GM12878 (cell line): ENCODE measurements around the gene PIP. TPM values are rescaled to one million over a fixed set of nuclear protein-coding genes. Genes with fewer than 3 reads are reported as not detected.

ENCODE experiments used
- ATAC-seq: fragments of 200-7000 bp; cut with Tn5 transposase; 3 replicates; pipeline ENCODE4 v1.9.1; 2020; ENCODE audit warnings: mild to moderate bottlenecking, moderate library complexity
- BruUV-seq: library from RNA; stranded (reverse); fragments of 400-500 nt; replicated peaks from 2 replicates; lab custom pipeline; 2021; lab: Mats Ljungman, UMichigan
- CTCF ChIA-PET: fragments of 300-600 bp; sonication (Branson Sonifier 250); formaldehyde crosslinking; extraction: SDS; loops from one replicate; lab custom pipeline; 2021; ENCODE audit warnings: inconsistent platforms; lab: Yijun Ruan, JAX
- POLR2A ChIA-PET: fragments of 350-600 bp; formaldehyde crosslinking; extraction: SDS; loops from one replicate; lab custom pipeline; 2021; ENCODE audit warnings: inconsistent platforms; lab: Charles Lee
- RAD21 ChIA-PET: fragments of 300-600 bp; sonication (Branson Sonifier 250); formaldehyde crosslinking; loops from one replicate; lab custom pipeline; 2023; ENCODE audit warnings: antibody characterized with exemption; ENCODE audit not compliant: unreplicated experiment; lab: Charles Lee
- SMC1A ChIA-PET: fragments of 300-600 bp; sonication (Branson Sonifier 250); formaldehyde crosslinking; loops from one replicate; lab custom pipeline; 2023; ENCODE audit not compliant: unreplicated experiment, uncharacterized antibody; lab: Charles Lee
- DNase-seq: peaks from one replicate; pipeline ENCODE4 v3.0.0-alpha.2; 2011; ENCODE audit warnings: low read depth, low spot score
- FAIRE-seq: peaks from 3 replicates; lab custom pipeline; 2011; peaks lifted over from hg19 to GRCh38; lab: Jason Lieb, UNC
- H2AFZ ChIP-seq: 2 replicates; pipeline ENCODE4 v1.6.0; 2011; ENCODE audit warnings: low read depth, low read length, control low read depth; ENCODE audit not compliant: control insufficient read depth
- H3K27ac ChIP-seq: 2 replicates; pipeline ENCODE4 v1.5.1; 2011; ENCODE audit warnings: control low read depth; ENCODE audit not compliant: control insufficient read depth, insufficient read depth
- H3K27me3 ChIP-seq, 2 experiments: replicated peaks in 1 of 2; 2 replicates each; pipeline versions ENCODE4 v1.6.0 to v1.6.1; 2011; ENCODE audit warnings: low read length in 1 of 2; ENCODE audit not compliant: control insufficient read depth in 2 of 2, insufficient read depth in 2 of 2
- H3K36me3 ChIP-seq, 2 experiments: 2 replicates each; pipeline ENCODE4 v1.5.1; 2011; ENCODE audit warnings: low read length in 1 of 2; ENCODE audit not compliant: control insufficient read depth in 2 of 2, insufficient read depth in 2 of 2
- H3K4me1 ChIP-seq: 2 replicates; pipeline ENCODE4 v1.6.1; 2011; ENCODE audit warnings: mild to moderate bottlenecking, low read length, moderate library complexity, mixed read lengths; ENCODE audit not compliant: control insufficient read depth, insufficient read depth
- H3K4me2 ChIP-seq: 2 replicates; pipeline ENCODE4 v1.6.0; 2011; ENCODE audit warnings: control low read depth; ENCODE audit not compliant: control insufficient read depth, insufficient read depth
- H3K4me3 ChIP-seq: fragments of 200-600 bp; sonication (generic); 2 replicates; pipeline ENCODE4 v1.5.1; 2016
- H3K79me2 ChIP-seq: 2 replicates; pipeline ENCODE4 v1.6.0; 2011; ENCODE audit warnings: low read length; ENCODE audit not compliant: control insufficient read depth, insufficient read depth
- H3K9ac ChIP-seq: 2 replicates; pipeline ENCODE4 v1.8.0; 2011; ENCODE audit warnings: low read length, control low read depth, mixed read lengths; ENCODE audit not compliant: control insufficient read depth, insufficient read depth
- H3K9me3 ChIP-seq: replicated peaks from 3 replicates; pipeline ENCODE4 v1.5.1; 2011; ENCODE audit warnings: mild to moderate bottlenecking, low read length; ENCODE audit not compliant: control insufficient read depth, insufficient read depth
- H4K20me1 ChIP-seq: 2 replicates; pipeline ENCODE4 v1.6.0; 2011; ENCODE audit not compliant: control insufficient read depth, insufficient read depth
- BACH1 ChIP-seq: fragments of 450-650 bp; IDR thresholded peaks from 2 replicates; pipeline ENCODE4 v1.6.1; 2017; ENCODE audit warnings: mild to moderate bottlenecking, borderline replicate concordance
- BCL11A ChIP-seq: IDR thresholded peaks from 2 replicates; pipeline ENCODE4 v1.6.1; 2011; ENCODE audit warnings: low read depth, low read length
- BHLHE40 ChIP-seq, 2 experiments: fragments of 450-650 bp in 1 of 2; IDR thresholded peaks; 2 replicates each; pipeline ENCODE4 v1.6.1; 2011 to 2017; ENCODE audit warnings: low read depth in 2 of 2, borderline replicate concordance in 1 of 2, improper control_type of control experiment in 1 of 2, low read length in 1 of 2, mild to moderate bottlenecking in 1 of 2
- BRCA1 ChIP-seq: IDR thresholded peaks from 2 replicates; pipeline ENCODE4 v1.6.1; 2011; ENCODE audit warnings: low read depth, low read length, improper control_type of control experiment
- CHD4 ChIP-seq: fragments of 200-600 bp; sonication (generic); IDR thresholded peaks from 2 replicates; pipeline ENCODE4 v1.6.1; 2016; ENCODE audit warnings: mild to moderate bottlenecking
- CREM ChIP-seq: IDR thresholded peaks from 2 replicates; pipeline ENCODE4 v1.6.1; 2014; ENCODE audit warnings: antibody characterized with exemption, low read depth
- ETV6 ChIP-seq, 2 experiments: fragments of 450-650 bp in 1 of 2; IDR thresholded peaks in 1 of 2; conservative IDR thresholded peaks in 1 of 2; 2 replicates each; pipeline ENCODE4 v1.6.1; 2014; ENCODE audit warnings: antibody characterized with exemption in 1 of 2, borderline replicate concordance in 1 of 2, low read depth in 1 of 2, mild to moderate bottlenecking in 1 of 2, moderate library complexity in 1 of 2
- FOXM1 ChIP-seq: IDR thresholded peaks from 2 replicates; pipeline ENCODE4 v1.6.1; 2012; ENCODE audit warnings: low read depth, mild to moderate bottlenecking, inconsistent platforms, low read length, moderate library complexity
- GABPA ChIP-seq: IDR thresholded peaks from 2 replicates; pipeline ENCODE4 v1.6.1; 2014; ENCODE audit warnings: antibody characterized with exemption, low read depth, mild to moderate bottlenecking, inconsistent platforms
- IRF4 ChIP-seq: IDR thresholded peaks from 2 replicates; pipeline ENCODE4 v1.6.1; 2011; ENCODE audit warnings: low read depth, low read length
- NFYB ChIP-seq: IDR thresholded peaks from 2 replicates; pipeline ENCODE4 v1.6.1; 2011; ENCODE audit warnings: low read depth, mild to moderate bottlenecking, low read length, improper control_type of control experiment, moderate library complexity; ENCODE audit not compliant: insufficient read depth
- NR2C1 ChIP-seq: fragments of 450-650 bp; IDR thresholded peaks from 2 replicates; pipeline ENCODE4 v1.6.1; 2017; ENCODE audit warnings: antibody characterized with exemption, mild to moderate bottlenecking, moderate library complexity
- SREBF2 ChIP-seq: IDR thresholded peaks from 2 replicates; pipeline ENCODE4 v1.6.1; 2012; ENCODE audit warnings: mild to moderate bottlenecking, low read length
- TARDBP ChIP-seq: IDR thresholded peaks from 2 replicates; pipeline ENCODE4 v1.6.1; 2016; ENCODE audit warnings: borderline replicate concordance
- in situ Hi-C: fragments of 300-500 bp; cut with MboI; formaldehyde crosslinking; loops from 9 replicates; pipeline ENCODE4 v1.14.3; 2018; ENCODE audit warnings: mixed read lengths
- intact Hi-C: fragments of 100-400 bp; cut with micrococcal nuclease; formaldehyde crosslinking; loops from one replicate; pipeline ENCODE4 v1.14.2; 2022; ENCODE audit not compliant: unreplicated experiment
- polyA plus RNA-seq, 11 experiments: library from polyadenylated mRNA; depleted of rRNA in 4 of 11; unstranded in 6 of 11; stranded (reverse) in 5 of 11; fragments of >200 nt; fragmentation: Nextera tagmentation in 4 of 11; fragmentation: Illumina TruSeq in 1 of 11; extraction: Ambion mirVana in 4 of 11; extraction: Trizol in 1 of 11; gene quantifications; 1 replicate in 1 of 11; 2 replicates in 10 of 11; pipeline versions ENCODE4 v1.2.1 to v1.2.3, GENCODE V29; 2011 to 2016; ENCODE audit warnings: inconsistent platforms in 2 of 11, missing spikeins in 2 of 11, low read depth in 1 of 11
- total RNA-seq, 4 experiments: library from RNA; depleted of rRNA in 3 of 4; stranded (reverse); fragments of >200 nt in 3 of 4; fragmentation: Illumina TruSeq in 1 of 4; extraction: Trizol in 1 of 4; gene quantifications; 2 replicates each; pipeline versions ENCODE4 v1.2.1 to v1.2.3, GENCODE V29; 2013 to 2021
- TF ChIP-seq, protein P1 (sequence below): fragments of 450-650 bp; IDR thresholded peaks from 2 replicates; pipeline ENCODE4 v1.6.1; 2014; ENCODE audit warnings: mild to moderate bottlenecking
- TF ChIP-seq, protein P2 (sequence below): fragments of 150-350 bp; IDR thresholded peaks from 2 replicates; pipeline ENCODE4 v1.6.1; 2014; ENCODE audit warnings: mild to moderate bottlenecking, low read depth, low read length
- TF ChIP-seq, protein P3 (sequence below), 3 experiments: IDR thresholded peaks in 2 of 3; conservative IDR thresholded peaks in 1 of 3; 2 replicates each; pipeline ENCODE4 v1.5.1; 2011; ENCODE audit warnings: low read depth in 3 of 3, low read length in 3 of 3, mild to moderate bottlenecking in 3 of 3, control low read depth in 2 of 3, moderate library complexity in 2 of 3, inconsistent platforms in 1 of 3, mixed read lengths in 1 of 3; ENCODE audit not compliant: control insufficient read depth in 2 of 3, insufficient read depth in 1 of 3; ENCODE audit errors: extremely low read depth in 1 of 3

PIP gene
- total and polyA plus RNA-seq, 10 of the 15 experiments (the other 5 are each of a cell fraction or from before 2014, with no cell fraction given), result not detected

DNA sequence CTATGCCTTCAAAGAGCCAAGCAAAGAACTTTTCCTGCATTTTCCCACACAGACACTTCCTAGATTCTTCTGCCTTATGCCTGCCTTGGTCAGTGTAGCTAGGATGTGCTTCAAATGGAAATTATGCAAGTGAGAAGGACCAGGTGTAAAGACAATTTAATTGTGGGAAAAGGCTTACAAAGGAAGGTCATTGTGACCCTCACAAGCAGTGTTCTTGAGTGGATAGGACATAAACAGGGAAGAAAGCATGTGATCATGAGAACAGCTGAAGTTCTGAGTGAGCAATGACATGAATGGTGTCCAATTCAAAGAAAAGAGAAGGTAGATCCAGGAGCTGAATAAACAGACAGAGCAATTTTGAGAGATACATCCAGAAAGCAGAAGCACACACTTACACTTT lies 1.3 kb upstream of the PIP start:
- in situ Hi-C loops, result no loop called here
- no peak for ATAC-seq
- Histone ChIP-seq H3K79me2 (no peaks in the 10 kb centered on the region), H3K4me3 (no peak overlapping the region), H3K4me2 (no peak overlapping the region), H3K4me1 (no peaks in the 10 kb centered on the region), H4K20me1 (no peaks in the 10 kb centered on the region), H3K27ac (no peak overlapping the region), H2AFZ (no peak overlapping the region), H3K36me3 (no peaks in the 10 kb centered on the region), H3K9me3 (no peaks in the 10 kb centered on the region; the same call in 2 of the 3 replicates), H3K9ac (no peak overlapping the region), H3K27me3 (no peaks in the 10 kb centered on the region)
- TF ChIP-seq NR2C1, result no peak
- TF ChIP-seq ETV6 (conservative IDR thresholded peaks at IDR 0.05 in 1 of 2, IDR thresholded peaks at IDR 0.05 in 1 of 2; ENCODE audit: borderline replicate concordance in 1 of 2, low read depth in 1 of 2), result no peak
- no peak for TF ChIP-seq GABPA
- no peak for TF ChIP-seq BHLHE40 (IDR thresholded peaks at IDR 0.05; ENCODE audit: borderline replicate concordance in 1 of 2, low read depth in 2 of 2, low read length in 1 of 2)
- TF ChIP-seq, protein P1, sequence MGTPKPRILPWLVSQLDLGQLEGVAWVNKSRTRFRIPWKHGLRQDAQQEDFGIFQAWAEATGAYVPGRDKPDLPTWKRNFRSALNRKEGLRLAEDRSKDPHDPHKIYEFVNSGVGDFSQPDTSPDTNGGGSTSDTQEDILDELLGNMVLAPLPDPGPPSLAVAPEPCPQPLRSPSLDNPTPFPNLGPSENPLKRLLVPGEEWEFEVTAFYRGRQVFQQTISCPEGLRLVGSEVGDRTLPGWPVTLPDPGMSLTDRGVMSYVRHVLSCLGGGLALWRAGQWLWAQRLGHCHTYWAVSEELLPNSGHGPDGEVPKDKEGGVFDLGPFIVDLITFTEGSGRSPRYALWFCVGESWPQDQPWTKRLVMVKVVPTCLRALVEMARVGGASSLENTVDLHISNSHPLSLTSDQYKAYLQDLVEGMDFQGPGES, result no peak
- TF ChIP-seq TARDBP, result no peak
- no peak for TF ChIP-seq IRF4
- no peak for TF ChIP-seq SREBF2
- TF ChIP-seq CREM, result no peak
- TF ChIP-seq BRCA1, result no peak
- no peak for TF ChIP-seq NFYB
- TF ChIP-seq FOXM1, result no peak
- TF ChIP-seq, protein P2, sequence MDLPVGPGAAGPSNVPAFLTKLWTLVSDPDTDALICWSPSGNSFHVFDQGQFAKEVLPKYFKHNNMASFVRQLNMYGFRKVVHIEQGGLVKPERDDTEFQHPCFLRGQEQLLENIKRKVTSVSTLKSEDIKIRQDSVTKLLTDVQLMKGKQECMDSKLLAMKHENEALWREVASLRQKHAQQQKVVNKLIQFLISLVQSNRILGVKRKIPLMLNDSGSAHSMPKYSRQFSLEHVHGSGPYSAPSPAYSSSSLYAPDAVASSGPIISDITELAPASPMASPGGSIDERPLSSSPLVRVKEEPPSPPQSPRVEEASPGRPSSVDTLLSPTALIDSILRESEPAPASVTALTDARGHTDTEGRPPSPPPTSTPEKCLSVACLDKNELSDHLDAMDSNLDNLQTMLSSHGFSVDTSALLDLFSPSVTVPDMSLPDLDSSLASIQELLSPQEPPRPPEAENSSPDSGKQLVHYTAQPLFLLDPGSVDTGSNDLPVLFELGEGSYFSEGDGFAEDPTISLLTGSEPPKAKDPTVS, result no peak
- TF ChIP-seq BCL11A, result no peak
- TF ChIP-seq, protein P3, sequence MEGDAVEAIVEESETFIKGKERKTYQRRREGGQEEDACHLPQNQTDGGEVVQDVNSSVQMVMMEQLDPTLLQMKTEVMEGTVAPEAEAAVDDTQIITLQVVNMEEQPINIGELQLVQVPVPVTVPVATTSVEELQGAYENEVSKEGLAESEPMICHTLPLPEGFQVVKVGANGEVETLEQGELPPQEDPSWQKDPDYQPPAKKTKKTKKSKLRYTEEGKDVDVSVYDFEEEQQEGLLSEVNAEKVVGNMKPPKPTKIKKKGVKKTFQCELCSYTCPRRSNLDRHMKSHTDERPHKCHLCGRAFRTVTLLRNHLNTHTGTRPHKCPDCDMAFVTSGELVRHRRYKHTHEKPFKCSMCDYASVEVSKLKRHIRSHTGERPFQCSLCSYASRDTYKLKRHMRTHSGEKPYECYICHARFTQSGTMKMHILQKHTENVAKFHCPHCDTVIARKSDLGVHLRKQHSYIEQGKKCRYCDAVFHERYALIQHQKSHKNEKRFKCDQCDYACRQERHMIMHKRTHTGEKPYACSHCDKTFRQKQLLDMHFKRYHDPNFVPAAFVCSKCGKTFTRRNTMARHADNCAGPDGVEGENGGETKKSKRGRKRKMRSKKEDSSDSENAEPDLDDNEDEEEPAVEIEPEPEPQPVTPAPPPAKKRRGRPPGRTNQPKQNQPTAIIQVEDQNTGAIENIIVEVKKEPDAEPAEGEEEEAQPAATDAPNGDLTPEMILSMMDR (IDR thresholded peaks at IDR 0.05 in 2 of 3, conservative IDR thresholded peaks at IDR 0.05 in 1 of 3; ENCODE audit: control insufficient read depth in 2 of 3, extremely low read depth in 1 of 3, insufficient read depth in 1 of 3, low read depth in 3 of 3, low read length in 3 of 3), result no peak
- no peak for TF ChIP-seq BACH1
- TF ChIP-seq CHD4, result no peak
- SMC1A ChIA-PET, result interaction anchor here (1.1 kb wide), 1 partner anchor 124 kb away, joined by 4 read pairs; no protein-coding TSS in a partner anchor
- no peak for FAIRE-seq
- no peak for DNase-seq
- no TSS peak for BruUV-seq
- POLR2A ChIA-PET, result no interaction called here
- CTCF ChIA-PET, result no interaction called here
- RAD21 ChIA-PET, result no interaction called here
- intact Hi-C loops, result no loop called here
